Left lung (tissue), 10 donors: ENCODE data around the gene PSKH1. TPM values are rescaled to one million over a fixed set of nuclear protein-coding genes. Genes with fewer than 3 reads are reported as not detected.
A peak's percentile ranks its signal among the peaks of the same experiment; 100 is the strongest.
"Not testable (repeated sequence)": the region's sequence is repeated elsewhere in the genome, so short reads cannot be mapped to it uniquely, and the experiment has no call there.

ENCODE experiments used
- ATAC-seq: fragments of 200-7000 bp; cut with Tn5 transposase; one replicate; pipeline ENCODE4 v1.9.1; 2020; ENCODE audit warnings: moderate library complexity
- DNase-seq, 4 donors: peaks; one replicate each; pipeline ENCODE4 v3.0.0-alpha.2; 2013 to 2020
- H3K27ac ChIP-seq, 2 donors: fragments of 200-600 bp; sonication (generic) in 1 of 2; one replicate each; pipeline versions ENCODE4 v1.5.0 to v1.8.0; 2020 to 2021
- H3K27me3 ChIP-seq, 2 donors: fragments of 200-600 bp; sonication (generic) in 1 of 2; one replicate each; pipeline versions ENCODE4 v1.5.0 to v1.8.0; 2020 to 2021
- H3K36me3 ChIP-seq, 2 donors: fragments of 200-600 bp; sonication (generic) in 1 of 2; one replicate each; pipeline versions ENCODE4 v1.5.0 to v1.8.0; 2020 to 2021
- H3K4me1 ChIP-seq, 2 donors: fragments of 200-600 bp; one replicate each; pipeline ENCODE4 v1.8.0; 2021
- H3K4me3 ChIP-seq, 2 donors: fragments of 200-600 bp; sonication (generic) in 1 of 2; one replicate each; pipeline versions ENCODE4 v1.5.0 to v1.8.0; 2020 to 2021; ENCODE audit warnings: mild to moderate bottlenecking in 1 of 2
- H3K9me3 ChIP-seq, 2 donors: fragments of 200-600 bp; sonication (generic) in 1 of 2; one replicate each; pipeline versions ENCODE4 v1.5.0 to v1.8.0; 2020 to 2021
- CTCF ChIP-seq, 2 donors: fragments of 200-600 bp; sonication (generic) in 1 of 2; IDR thresholded peaks; one replicate each; pipeline versions ENCODE4 v1.5.0 to v1.8.0; 2021; ENCODE audit warnings: antibody characterized with exemption in 2 of 2
- intact Hi-C, 2 donors: fragments of 100-400 bp; cut with DNase I; formaldehyde crosslinking; loops; one replicate each; pipeline versions ENCODE4 v1.11.2 to v1.14.2; 2022
- polyA plus RNA-seq, 6 donors: library from polyadenylated mRNA; unstranded; fragments of 120-200 nt; gene quantifications; one replicate each; pipeline ENCODE4 v1.2.1, GENCODE V29; 2013; ENCODE audit not compliant: insufficient read length in 6 of 6
- total RNA-seq, 2 donors: library from RNA; stranded (reverse); fragmentation: NEBNext Ultra II Directional; extraction: Animal tissue kit (Norgen Biotek cat#: 25700); gene quantifications; one replicate each; pipeline ENCODE4 v1.2.1, GENCODE V29; 2021
- donor health status: DM: no; HTN: yes; CAD: no.
- donor health status: DM: no; HTN: no; CAD: no.

PSKH1 gene
- total and polyA plus RNA-seq, 8 donors: 20.8 to 32.1 (median 29.0) TPM

GRCh38 chr16:67968400-67969253, 75.6 kb downstream of the PSKH1 start, which contains the start of gene SLC12A4:
SLC12A4 (minus strand) TSS chr16:67968637; CDS start chr16:67968553, 84 bp downstream.
- intact Hi-C loops: no loop called here
- no peak for TF ChIP-seq CTCF (IDR thresholded peaks at IDR 0.05)
- Histone ChIP-seq H3K4me3 (peak within 1 kb of the TSS; percentile 81 to 92), H3K27me3 (no peaks in the 10 kb centered on the region), H3K9me3 (no peaks in the 10 kb centered on the region), H3K36me3 (no peaks in the 10 kb centered on the region), H3K4me1 (peaks cover 23 to 48% of the 10 kb centered on the region in 2 donors), H3K27ac (peak within 1 kb of the TSS; percentile 88 to 93)
- ATAC-seq (peak; percentile 93), DNase-seq (peak; percentile 84 to 96 (median 90))

GRCh38 chr16:67969254-67970039, 76.4 kb downstream of the PSKH1 start:
- Histone ChIP-seq H3K9me3 (no peaks in the 10 kb centered on the region), H3K27me3 (no peaks in the 10 kb centered on the region), H3K4me3 (peak overlapping the region; percentile 81 to 92), H3K4me1 (peaks cover 23 to 40% of the 10 kb centered on the region in 2 donors), H3K27ac (peak overlapping the region; percentile 88 to 93), H3K36me3 (no peaks in the 10 kb centered on the region)
- ATAC-seq: no peak
- no peak for TF ChIP-seq CTCF (IDR thresholded peaks at IDR 0.05)
- DNase-seq: no peak
- intact Hi-C loops: no loop called here

- Histone ChIP-seq H3K4me1 (peaks cover 13 to 26% of the 10 kb centered on the region in 2 donors), H3K27me3 (no peaks in the 10 kb centered on the region), H3K27ac (no peak overlapping the region), H3K9me3 (no peaks in the 10 kb centered on the region), H3K36me3 (no peaks in the 10 kb centered on the region), H3K4me3 (no peak overlapping the region)
- no peak for DNase-seq
- TF ChIP-seq CTCF (IDR thresholded peaks at IDR 0.05): no peak
- intact Hi-C loops: no loop called here
- ATAC-seq: no peak
Measured at GRCh38 chr16:67971111-67971510, 78.1 kb downstream of the PSKH1 start.

GRCh38 chr16:67972285-67972684, 79.2 kb downstream of the PSKH1 start:
- H3K36me3 ChIP-seq, H3K27me3 ChIP-seq, H3K9me3 ChIP-seq, ATAC-seq, H3K4me3 ChIP-seq, H3K27ac ChIP-seq, DNase-seq, intact Hi-C loops: not testable (repeated sequence)
- H3K4me1 ChIP-seq: peaks cover 1 to 15% of the 10 kb centered on the region in 2 donors

- intact Hi-C loops: no loop called here
- Histone ChIP-seq H3K4me1 (no peaks in the 10 kb centered on the region), H3K27ac (no peak overlapping the region), H3K4me3 (no peak overlapping the region), H3K9me3 (no peaks in the 10 kb centered on the region), H3K27me3 (peaks cover 0 to 7% of the 10 kb centered on the region in 2 donors), H3K36me3 (no peaks in the 10 kb centered on the region)
- DNase-seq (no peak), ATAC-seq (no peak)
- no peak for TF ChIP-seq CTCF (IDR thresholded peaks at IDR 0.05)
Measured at GRCh38 chr16:67975321-67976105, 82.5 kb downstream of the PSKH1 start.
